ENCODE data around the gene NCOA1.

The NCOA1 gene

DNA sequence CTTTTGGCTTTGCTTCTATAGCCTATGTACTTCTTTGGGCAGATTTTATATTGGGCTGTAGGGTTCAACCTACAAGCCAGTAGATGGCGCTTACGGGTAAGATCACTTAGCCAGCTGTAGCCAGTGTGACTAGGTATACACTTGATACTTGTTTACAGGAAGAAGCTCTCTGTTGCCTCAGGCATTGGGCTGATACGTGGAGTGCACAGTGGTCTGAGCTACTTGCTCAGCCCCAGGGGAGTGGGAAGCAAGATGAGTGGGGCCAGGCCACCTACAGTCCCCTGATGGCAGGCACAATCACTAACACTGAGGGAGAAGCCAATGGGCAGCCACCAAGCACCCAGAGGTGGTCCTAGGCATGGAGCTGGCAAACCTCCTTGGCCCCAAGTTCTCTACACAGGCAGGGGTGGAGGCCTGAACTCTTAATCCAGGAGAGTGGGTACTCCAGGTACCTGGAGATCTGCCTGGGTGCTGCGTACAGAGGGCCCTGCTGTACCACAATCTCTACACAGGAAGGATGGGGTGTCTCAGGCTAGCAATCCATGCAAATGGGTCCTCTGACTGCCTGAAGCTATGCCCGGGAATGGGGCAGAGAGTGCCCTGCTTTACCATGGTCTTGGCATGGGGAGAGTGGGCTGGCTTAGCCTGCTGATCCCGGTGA, 122.2 kb downstream of the NCOA1 start:
- Histone ChIP-seq H3K36me3 (ENCODE audit: insufficient read depth, low read length) (peaks cover 6% of the 10 kb centered on the region; the same call in 1 of the 2 replicates), H3K9ac (ENCODE audit: low read depth, low read length) (no peak overlapping the region), H3K4me2 (ENCODE audit: insufficient read depth, low read length) (no peak overlapping the region), H3K27me3 (ENCODE audit: insufficient read depth, low read length, poor library complexity) (no peaks in the 10 kb centered on the region), H2AFZ (ENCODE audit: low read depth, low read length) (no peak overlapping the region), H3K79me2 (ENCODE audit: insufficient read depth, low read length) (0 out of 2 replicates have a peak, but pooled peaks cover 2% of the 10 kb centered on the region), H4K20me1 (ENCODE audit: insufficient read depth, low read length) (no peaks in the 10 kb centered on the region), H3K4me1 (ENCODE audit: insufficient read depth, low read length) (no peaks in the 10 kb centered on the region), H3K4me3 (ENCODE audit: low read depth in 1 of 2, low read length in 2 of 2) (no peak overlapping the region), H3K9me3 (ENCODE audit: insufficient read depth, low read length, severe bottlenecking) (peaks cover 6% of the 10 kb centered on the region), H3K27ac (ENCODE audit: low read length) (peak overlapping the region; percentile 6; the same call in 1 of the 2 replicates)
- TF ChIP-seq, protein P1, sequence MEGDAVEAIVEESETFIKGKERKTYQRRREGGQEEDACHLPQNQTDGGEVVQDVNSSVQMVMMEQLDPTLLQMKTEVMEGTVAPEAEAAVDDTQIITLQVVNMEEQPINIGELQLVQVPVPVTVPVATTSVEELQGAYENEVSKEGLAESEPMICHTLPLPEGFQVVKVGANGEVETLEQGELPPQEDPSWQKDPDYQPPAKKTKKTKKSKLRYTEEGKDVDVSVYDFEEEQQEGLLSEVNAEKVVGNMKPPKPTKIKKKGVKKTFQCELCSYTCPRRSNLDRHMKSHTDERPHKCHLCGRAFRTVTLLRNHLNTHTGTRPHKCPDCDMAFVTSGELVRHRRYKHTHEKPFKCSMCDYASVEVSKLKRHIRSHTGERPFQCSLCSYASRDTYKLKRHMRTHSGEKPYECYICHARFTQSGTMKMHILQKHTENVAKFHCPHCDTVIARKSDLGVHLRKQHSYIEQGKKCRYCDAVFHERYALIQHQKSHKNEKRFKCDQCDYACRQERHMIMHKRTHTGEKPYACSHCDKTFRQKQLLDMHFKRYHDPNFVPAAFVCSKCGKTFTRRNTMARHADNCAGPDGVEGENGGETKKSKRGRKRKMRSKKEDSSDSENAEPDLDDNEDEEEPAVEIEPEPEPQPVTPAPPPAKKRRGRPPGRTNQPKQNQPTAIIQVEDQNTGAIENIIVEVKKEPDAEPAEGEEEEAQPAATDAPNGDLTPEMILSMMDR (IDR thresholded peaks at IDR 0.05; ENCODE audit: borderline replicate concordance, extremely low read depth, low read length, poor library complexity, severe bottlenecking): peak; percentile 59
- TF ChIP-seq EZH2 (IDR thresholded peaks at IDR 0.05; ENCODE audit: borderline replicate concordance, low read depth, low read length, severe bottlenecking): no peak
- DNase-seq: peak; percentile 12
- peak; percentile 55; the same call in 1 of the 3 replicates for ATAC-seq (ENCODE audit: insufficient read depth, low read depth)

DNA sequence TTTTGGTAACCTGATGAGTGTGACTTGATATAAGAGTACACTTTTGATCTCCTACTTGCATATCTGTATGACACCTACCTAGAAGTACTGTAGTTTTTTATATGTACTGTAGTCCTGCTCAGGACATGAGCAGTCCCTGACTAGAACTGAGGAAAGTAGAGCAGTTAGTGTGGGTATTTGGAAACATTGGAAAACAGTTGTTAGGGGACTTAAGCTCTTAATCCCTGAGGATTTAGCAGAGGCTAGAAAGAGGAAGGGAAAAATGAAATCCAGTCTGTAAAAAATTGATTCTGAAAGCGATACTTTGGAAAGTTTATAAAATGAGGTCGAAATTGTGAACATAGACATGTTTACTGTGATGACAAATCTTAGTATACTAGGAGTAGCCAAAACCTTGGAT, 125.6 kb downstream of the NCOA1 start:
- Histone ChIP-seq H3K27me3 (ENCODE audit: insufficient read depth, low read length, poor library complexity) (no peaks in the 10 kb centered on the region), H3K27ac (ENCODE audit: low read length) (no peak overlapping the region), H3K4me3 (ENCODE audit: low read depth in 1 of 2, low read length in 2 of 2) (no peak overlapping the region), H3K9me3 (ENCODE audit: insufficient read depth, low read length, severe bottlenecking) (peaks cover 3% of the 10 kb centered on the region), H2AFZ (ENCODE audit: low read depth, low read length) (no peak overlapping the region), H4K20me1 (ENCODE audit: insufficient read depth, low read length) (no peaks in the 10 kb centered on the region), H3K79me2 (ENCODE audit: insufficient read depth, low read length) (0 out of 2 replicates have a peak, but pooled peaks cover 2% of the 10 kb centered on the region), H3K4me1 (ENCODE audit: insufficient read depth, low read length) (no peaks in the 10 kb centered on the region), H3K36me3 (ENCODE audit: insufficient read depth, low read length) (0 out of 2 replicates have a peak, but pooled peaks cover 4% of the 10 kb centered on the region), H3K4me2 (ENCODE audit: insufficient read depth, low read length) (no peak overlapping the region), H3K9ac (ENCODE audit: low read depth, low read length) (no peak overlapping the region)
- DNase-seq (no peak), ATAC-seq (ENCODE audit: insufficient read depth, low read depth) (no peak)
- no peak for TF ChIP-seq EZH2 (IDR thresholded peaks at IDR 0.05; ENCODE audit: borderline replicate concordance, low read depth, low read length, severe bottlenecking)
- TF ChIP-seq, protein P1 (IDR thresholded peaks at IDR 0.05; ENCODE audit: borderline replicate concordance, extremely low read depth, low read length, poor library complexity, severe bottlenecking): no peak

DNA sequence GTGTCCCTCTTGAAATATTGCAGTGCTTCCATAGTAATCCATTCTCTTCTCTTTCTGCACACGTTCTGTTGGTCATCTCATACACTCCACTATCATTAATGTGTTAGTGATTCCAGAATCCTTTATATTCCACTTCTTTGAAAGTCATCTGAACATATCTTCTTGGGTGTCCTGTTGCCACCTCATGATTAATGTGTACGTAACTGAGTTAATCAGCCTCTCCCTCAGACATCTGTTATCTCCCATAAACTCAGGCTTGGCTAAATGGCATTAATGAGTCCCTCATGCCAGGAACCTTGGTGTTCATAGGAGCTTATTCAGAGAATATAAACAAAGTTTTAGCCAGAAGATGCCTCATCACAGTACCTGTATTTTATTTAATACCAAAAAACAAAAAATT, 126.4 kb downstream of the NCOA1 start:
- Histone ChIP-seq H3K4me1 (ENCODE audit: insufficient read depth, low read length) (no peaks in the 10 kb centered on the region), H3K4me3 (ENCODE audit: low read depth in 1 of 2, low read length in 2 of 2) (no peak overlapping the region), H3K4me2 (ENCODE audit: insufficient read depth, low read length) (no peak overlapping the region), H3K27me3 (ENCODE audit: insufficient read depth, low read length, poor library complexity) (no peaks in the 10 kb centered on the region), H3K9ac (ENCODE audit: low read depth, low read length) (no peak overlapping the region), H4K20me1 (ENCODE audit: insufficient read depth, low read length) (no peaks in the 10 kb centered on the region), H3K36me3 (ENCODE audit: insufficient read depth, low read length) (0 out of 2 replicates have a peak, but pooled peaks cover 4% of the 10 kb centered on the region), H3K79me2 (ENCODE audit: insufficient read depth, low read length) (0 out of 2 replicates have a peak, but pooled peaks cover 2% of the 10 kb centered on the region), H3K27ac (ENCODE audit: low read length) (no peak overlapping the region), H3K9me3 (ENCODE audit: insufficient read depth, low read length, severe bottlenecking) (no peaks in the 10 kb centered on the region), H2AFZ (ENCODE audit: low read depth, low read length) (no peak overlapping the region)
- TF ChIP-seq, protein P1 (IDR thresholded peaks at IDR 0.05; ENCODE audit: borderline replicate concordance, extremely low read depth, low read length, poor library complexity, severe bottlenecking): no peak
- no peak for TF ChIP-seq EZH2 (IDR thresholded peaks at IDR 0.05; ENCODE audit: borderline replicate concordance, low read depth, low read length, severe bottlenecking)
- no peak for DNase-seq
- ATAC-seq (ENCODE audit: insufficient read depth, low read depth): no peak
